GM23338 (cell line): ENCODE data around the gene OR5K1. TPM values are rescaled to one million over a fixed set of nuclear protein-coding genes. Genes with fewer than 3 reads are reported as not detected.

Source experiments
- ATAC-seq: fragments of 200-7000 bp; cut with Tn5 transposase; 3 replicates; pipeline ENCODE4 v1.9.1; 2020
- DNase-seq: peaks from one replicate; pipeline ENCODE4 v3.0.0-alpha.2; 2015; ENCODE audit warnings: low spot score
- H2AFZ ChIP-seq: fragments of 200-600 bp; sonication (generic); 2 replicates; pipeline ENCODE4 v1.8.0; 2016; ENCODE audit warnings: antibody characterized with exemption, mild to moderate bottlenecking, moderate library complexity
- H3F3A ChIP-seq: fragments of 200-600 bp; sonication (generic); replicated peaks from 2 replicates; pipeline ENCODE4 v1.8.0; 2017; ENCODE audit warnings: antibody characterized with exemption, mixed run types, low read depth
- H3K27ac ChIP-seq: fragments of 200-600 bp; sonication (generic); 2 replicates; pipeline ENCODE4 v1.6.1; 2016; ENCODE audit warnings: low read depth
- H3K27me3 ChIP-seq: fragments of 200-600 bp; sonication (generic); 2 replicates; pipeline ENCODE4 v1.8.0; 2016; ENCODE audit warnings: mild to moderate bottlenecking, mixed run types, moderate library complexity; ENCODE audit not compliant: insufficient read depth
- H3K36me3 ChIP-seq: fragments of 200-600 bp; sonication (generic); 2 replicates; pipeline ENCODE4 v1.8.0; 2016; ENCODE audit warnings: mild to moderate bottlenecking; ENCODE audit not compliant: insufficient read depth
- H3K4me1 ChIP-seq: fragments of 200-600 bp; sonication (generic); 2 replicates; pipeline ENCODE4 v1.8.0; 2016; ENCODE audit warnings: mild to moderate bottlenecking, moderate library complexity; ENCODE audit not compliant: insufficient read depth
- H3K4me2 ChIP-seq: fragments of 200-600 bp; sonication (generic); 2 replicates; pipeline ENCODE4 v1.7.1; 2017; ENCODE audit warnings: mixed run types
- H3K4me3 ChIP-seq: fragments of 200-600 bp; sonication (generic); 2 replicates; pipeline ENCODE4 v1.6.1; 2016; ENCODE audit warnings: mixed run types
- H3K79me2 ChIP-seq: fragments of 200-600 bp; sonication (generic); replicated peaks from 2 replicates; pipeline ENCODE4 v1.8.0; 2017; ENCODE audit warnings: mild to moderate bottlenecking; ENCODE audit not compliant: insufficient read depth
- H3K9me2 ChIP-seq: fragments of 200-600 bp; sonication (generic); 2 replicates; pipeline ENCODE4 v1.8.0; 2017; ENCODE audit not compliant: insufficient read depth
- H4K20me1 ChIP-seq: fragments of 200-600 bp; sonication (generic); replicated peaks from 2 replicates; pipeline ENCODE4 v1.8.0; 2017; ENCODE audit warnings: mild to moderate bottlenecking; ENCODE audit not compliant: insufficient read depth
- H3K27ac Mint-ChIP-seq: 2 replicates; pipeline ENCODE4 v1.8.0; 2020; ENCODE audit warnings: inconsistent platforms, mild to moderate bottlenecking, moderate library complexity, mixed read lengths
- H3K27me3 Mint-ChIP-seq: 3 replicates; pipeline ENCODE4 v1.8.0; 2022; ENCODE audit warnings: low read depth, mild to moderate bottlenecking, moderate library complexity, mixed read lengths, inconsistent platforms; ENCODE audit not compliant: insufficient read depth, poor library complexity
- H3K36me3 Mint-ChIP-seq: 3 replicates; pipeline ENCODE4 v1.8.0; 2021; ENCODE audit warnings: low read depth, mild to moderate bottlenecking, inconsistent platforms, moderate library complexity, mixed read lengths
- H3K4me1 Mint-ChIP-seq: 3 replicates; pipeline ENCODE4 v1.8.0; 2020; ENCODE audit warnings: mild to moderate bottlenecking, inconsistent platforms, mixed read lengths
- H3K4me3 Mint-ChIP-seq: 3 replicates; pipeline ENCODE4 v1.8.0; 2021; ENCODE audit warnings: moderate library complexity, mild to moderate bottlenecking, inconsistent platforms, mixed read lengths
- H3K9me3 Mint-ChIP-seq: 3 replicates; pipeline ENCODE4 v1.8.0; 2020; ENCODE audit warnings: moderate library complexity, mild to moderate bottlenecking, inconsistent platforms, mixed read lengths
- CREB1 ChIP-seq: fragments of 250-450 bp; sonication (Bioruptor Pico); IDR thresholded peaks from 2 replicates; pipeline ENCODE4 v1.5.0; 2020; ENCODE audit warnings: low read depth, mild to moderate bottlenecking, moderate library complexity
- EZH2 ChIP-seq: fragments of 200-600 bp; sonication (generic); IDR thresholded peaks from one replicate; pipeline ENCODE4 v1.8.0; 2017; ENCODE audit warnings: antibody characterized with exemption, mild to moderate bottlenecking, low read depth; ENCODE audit not compliant: unreplicated experiment
- EZH2phosphoT487 ChIP-seq: fragments of 200-600 bp; sonication (generic); IDR thresholded peaks from one replicate; pipeline ENCODE4 v1.8.1; 2018; ENCODE audit warnings: antibody characterized with exemption; ENCODE audit not compliant: unreplicated experiment
- JUNB ChIP-seq: IDR thresholded peaks from one replicate; pipeline ENCODE4 v1.6.1; 2016; ENCODE audit warnings: antibody characterized with exemption; ENCODE audit not compliant: unreplicated experiment
- NANOG ChIP-seq: IDR thresholded peaks from 2 replicates; pipeline ENCODE4 v1.6.1; 2016; ENCODE audit warnings: antibody characterized with exemption, borderline replicate concordance
- POLR2AphosphoS5 ChIP-seq: IDR thresholded peaks from 2 replicates; pipeline ENCODE4 v1.6.1; 2016; ENCODE audit warnings: antibody characterized with exemption, low read depth
- STAT1 ChIP-seq: IDR thresholded peaks from one replicate; pipeline ENCODE4 v1.6.1; 2016; ENCODE audit warnings: antibody characterized with exemption; ENCODE audit not compliant: unreplicated experiment
- ZNF114 ChIP-seq: fragments of 250-450 bp; sonication (Bioruptor Pico); IDR thresholded peaks from 2 replicates; pipeline ENCODE4 v1.5.0; 2020; ENCODE audit warnings: mild to moderate bottlenecking, moderate library complexity
- ZNF331 ChIP-seq: fragments of 250-450 bp; sonication (Bioruptor Pico); IDR thresholded peaks from 2 replicates; pipeline ENCODE4 v1.5.0; 2020; ENCODE audit warnings: low read depth, mild to moderate bottlenecking, moderate library complexity
- polyA plus RNA-seq: library from polyadenylated mRNA; unstranded; fragments of >200 nt; fragmentation: Nextera tagmentation; extraction: Ambion mirVana; gene quantifications from 2 replicates; pipeline ENCODE4 v1.2.1, GENCODE V29; 2016
- total RNA-seq: library from RNA; depleted of rRNA; stranded (reverse); fragments of >200 nt; shearing (Covaris generic); gene quantifications from 2 replicates; pipeline ENCODE4 v1.2.3, GENCODE V29; 2014
- TF ChIP-seq, protein P1 (sequence below), 2 experiments: fragments of 200-600 bp in 1 of 2; sonication (generic) in 1 of 2; conservative IDR thresholded peaks; 2 replicates each; pipeline versions ENCODE4 v1.5.1 to v1.6.1; 2016 to 2017; ENCODE audit warnings: antibody characterized with exemption in 2 of 2, low read depth in 2 of 2, mild to moderate bottlenecking in 2 of 2, moderate library complexity in 1 of 2
- TF ChIP-seq, protein P2 (sequence below): fragments of 250-450 bp; sonication (Bioruptor Pico); IDR thresholded peaks from 2 replicates; pipeline ENCODE4 v1.5.0; 2020; ENCODE audit warnings: mild to moderate bottlenecking, moderate library complexity
- TF ChIP-seq, protein P3 (sequence below): IDR thresholded peaks from one replicate; pipeline ENCODE4 v1.6.1; 2018; ENCODE audit warnings: antibody characterized with exemption; ENCODE audit not compliant: unreplicated experiment
- TF ChIP-seq, protein P4 (sequence below): IDR thresholded peaks from 2 replicates; pipeline ENCODE4 v1.6.1; 2016; ENCODE audit warnings: antibody characterized with exemption

OR5K1 gene
- total and polyA plus RNA-seq, 2 experiments from 2014 or later = not detected

DNA sequence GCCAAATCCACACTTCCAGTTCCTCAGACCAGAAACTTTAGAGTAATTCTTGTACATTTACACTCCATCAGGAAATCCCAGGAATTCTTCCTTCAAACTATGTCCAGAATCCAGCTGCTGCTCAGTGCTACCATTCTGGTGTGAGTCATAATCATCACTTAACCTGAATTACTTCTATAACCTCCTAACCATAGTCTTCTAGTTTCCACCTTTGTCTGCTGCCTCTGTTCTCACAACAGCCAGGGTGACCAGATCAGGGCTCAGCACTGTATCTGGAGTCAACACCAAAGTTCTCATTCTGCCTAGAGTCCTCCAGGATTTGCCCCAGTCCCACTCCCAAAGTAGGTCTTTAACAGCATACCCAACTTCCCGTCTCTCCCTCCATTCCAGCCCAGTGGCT, 56.4 kb downstream of the OR5K1 start:
- Mint-ChIP-seq H3K4me3 (no peak overlapping the region; the same call in 2 of the 3 replicates), H3K4me1 (peaks cover 33% of the 10 kb centered on the region), H3K27me3 (no peaks in the 10 kb centered on the region), H3K9me3 (no peaks in the 10 kb centered on the region), H3K36me3 (peaks cover 39% of the 10 kb centered on the region), H3K27ac (peak overlapping the region; percentile 79)
- ATAC-seq (no peak), DNase-seq (no peak)
- H3K9me2 ChIP-seq = no peaks in the 10 kb centered on the region
- H2AFZ ChIP-seq = no peak overlapping the region
- H3K27me3 ChIP-seq = no peaks in the 10 kb centered on the region
- H4K20me1 ChIP-seq = peaks cover 13% of the 10 kb centered on the region
- H3K4me1 ChIP-seq = peaks cover 26% of the 10 kb centered on the region
- H3K79me2 ChIP-seq = peaks cover 49% of the 10 kb centered on the region
- no peak for TF ChIP-seq STAT1
- TF ChIP-seq, protein P1, sequence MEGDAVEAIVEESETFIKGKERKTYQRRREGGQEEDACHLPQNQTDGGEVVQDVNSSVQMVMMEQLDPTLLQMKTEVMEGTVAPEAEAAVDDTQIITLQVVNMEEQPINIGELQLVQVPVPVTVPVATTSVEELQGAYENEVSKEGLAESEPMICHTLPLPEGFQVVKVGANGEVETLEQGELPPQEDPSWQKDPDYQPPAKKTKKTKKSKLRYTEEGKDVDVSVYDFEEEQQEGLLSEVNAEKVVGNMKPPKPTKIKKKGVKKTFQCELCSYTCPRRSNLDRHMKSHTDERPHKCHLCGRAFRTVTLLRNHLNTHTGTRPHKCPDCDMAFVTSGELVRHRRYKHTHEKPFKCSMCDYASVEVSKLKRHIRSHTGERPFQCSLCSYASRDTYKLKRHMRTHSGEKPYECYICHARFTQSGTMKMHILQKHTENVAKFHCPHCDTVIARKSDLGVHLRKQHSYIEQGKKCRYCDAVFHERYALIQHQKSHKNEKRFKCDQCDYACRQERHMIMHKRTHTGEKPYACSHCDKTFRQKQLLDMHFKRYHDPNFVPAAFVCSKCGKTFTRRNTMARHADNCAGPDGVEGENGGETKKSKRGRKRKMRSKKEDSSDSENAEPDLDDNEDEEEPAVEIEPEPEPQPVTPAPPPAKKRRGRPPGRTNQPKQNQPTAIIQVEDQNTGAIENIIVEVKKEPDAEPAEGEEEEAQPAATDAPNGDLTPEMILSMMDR (conservative IDR thresholded peaks at IDR 0.05; ENCODE audit: low read depth in 2 of 2) = no peak
- TF ChIP-seq, protein P2, sequence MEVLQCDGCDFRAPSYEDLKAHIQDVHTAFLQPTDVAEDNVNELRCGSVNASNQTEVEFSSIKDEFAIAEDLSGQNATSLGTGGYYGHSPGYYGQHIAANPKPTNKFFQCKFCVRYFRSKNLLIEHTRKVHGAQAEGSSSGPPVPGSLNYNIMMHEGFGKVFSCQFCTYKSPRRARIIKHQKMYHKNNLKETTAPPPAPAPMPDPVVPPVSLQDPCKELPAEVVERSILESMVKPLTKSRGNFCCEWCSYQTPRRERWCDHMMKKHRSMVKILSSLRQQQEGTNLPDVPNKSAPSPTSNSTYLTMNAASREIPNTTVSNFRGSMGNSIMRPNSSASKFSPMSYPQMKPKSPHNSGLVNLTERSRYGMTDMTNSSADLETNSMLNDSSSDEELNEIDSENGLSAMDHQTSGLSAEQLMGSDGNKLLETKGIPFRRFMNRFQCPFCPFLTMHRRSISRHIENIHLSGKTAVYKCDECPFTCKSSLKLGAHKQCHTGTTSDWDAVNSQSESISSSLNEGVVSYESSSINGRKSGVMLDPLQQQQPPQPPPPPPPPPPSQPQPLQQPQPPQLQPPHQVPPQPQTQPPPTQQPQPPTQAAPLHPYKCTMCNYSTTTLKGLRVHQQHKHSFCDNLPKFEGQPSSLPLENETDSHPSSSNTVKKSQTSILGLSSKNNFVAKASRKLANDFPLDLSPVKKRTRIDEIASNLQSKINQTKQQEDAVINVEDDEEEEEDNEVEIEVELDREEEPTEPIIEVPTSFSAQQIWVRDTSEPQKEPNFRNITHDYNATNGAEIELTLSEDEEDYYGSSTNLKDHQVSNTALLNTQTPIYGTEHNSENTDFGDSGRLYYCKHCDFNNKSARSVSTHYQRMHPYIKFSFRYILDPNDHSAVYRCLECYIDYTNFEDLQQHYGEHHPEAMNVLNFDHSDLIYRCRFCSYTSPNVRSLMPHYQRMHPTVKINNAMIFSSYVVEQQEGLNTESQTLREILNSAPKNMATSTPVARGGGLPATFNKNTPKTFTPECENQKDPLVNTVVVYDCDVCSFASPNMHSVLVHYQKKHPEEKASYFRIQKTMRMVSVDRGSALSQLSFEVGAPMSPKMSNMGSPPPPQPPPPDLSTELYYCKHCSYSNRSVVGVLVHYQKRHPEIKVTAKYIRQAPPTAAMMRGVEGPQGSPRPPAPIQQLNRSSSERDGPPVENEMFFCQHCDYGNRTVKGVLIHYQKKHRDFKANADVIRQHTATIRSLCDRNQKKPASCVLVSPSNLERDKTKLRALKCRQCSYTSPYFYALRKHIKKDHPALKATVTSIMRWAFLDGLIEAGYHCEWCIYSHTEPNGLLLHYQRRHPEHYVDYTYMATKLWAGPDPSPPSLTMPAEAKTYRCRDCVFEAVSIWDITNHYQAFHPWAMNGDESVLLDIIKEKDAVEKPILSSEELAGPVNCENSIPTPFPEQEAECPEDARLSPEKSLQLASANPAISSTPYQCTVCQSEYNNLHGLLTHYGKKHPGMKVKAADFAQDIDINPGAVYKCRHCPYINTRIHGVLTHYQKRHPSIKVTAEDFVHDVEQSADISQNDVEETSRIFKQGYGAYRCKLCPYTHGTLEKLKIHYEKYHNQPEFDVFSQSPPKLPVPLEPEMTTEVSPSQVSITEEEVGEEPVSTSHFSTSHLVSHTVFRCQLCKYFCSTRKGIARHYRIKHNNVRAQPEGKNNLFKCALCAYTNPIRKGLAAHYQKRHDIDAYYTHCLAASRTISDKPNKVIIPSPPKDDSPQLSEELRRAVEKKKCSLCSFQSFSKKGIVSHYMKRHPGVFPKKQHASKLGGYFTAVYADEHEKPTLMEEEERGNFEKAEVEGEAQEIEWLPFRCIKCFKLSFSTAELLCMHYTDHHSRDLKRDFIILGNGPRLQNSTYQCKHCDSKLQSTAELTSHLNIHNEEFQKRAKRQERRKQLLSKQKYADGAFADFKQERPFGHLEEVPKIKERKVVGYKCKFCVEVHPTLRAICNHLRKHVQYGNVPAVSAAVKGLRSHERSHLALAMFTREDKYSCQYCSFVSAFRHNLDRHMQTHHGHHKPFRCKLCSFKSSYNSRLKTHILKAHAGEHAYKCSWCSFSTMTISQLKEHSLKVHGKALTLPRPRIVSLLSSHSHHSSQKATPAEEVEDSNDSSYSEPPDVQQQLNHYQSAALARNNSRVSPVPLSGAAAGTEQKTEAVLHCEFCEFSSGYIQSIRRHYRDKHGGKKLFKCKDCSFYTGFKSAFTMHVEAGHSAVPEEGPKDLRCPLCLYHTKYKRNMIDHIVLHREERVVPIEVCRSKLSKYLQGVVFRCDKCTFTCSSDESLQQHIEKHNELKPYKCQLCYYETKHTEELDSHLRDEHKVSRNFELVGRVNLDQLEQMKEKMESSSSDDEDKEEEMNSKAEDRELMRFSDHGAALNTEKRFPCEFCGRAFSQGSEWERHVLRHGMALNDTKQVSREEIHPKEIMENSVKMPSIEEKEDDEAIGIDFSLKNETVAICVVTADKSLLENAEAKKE = no peak
- no peak for TF ChIP-seq EZH2phosphoT487
- TF ChIP-seq JUNB = no peak
- no peak for TF ChIP-seq NANOG
- TF ChIP-seq, protein P3, sequence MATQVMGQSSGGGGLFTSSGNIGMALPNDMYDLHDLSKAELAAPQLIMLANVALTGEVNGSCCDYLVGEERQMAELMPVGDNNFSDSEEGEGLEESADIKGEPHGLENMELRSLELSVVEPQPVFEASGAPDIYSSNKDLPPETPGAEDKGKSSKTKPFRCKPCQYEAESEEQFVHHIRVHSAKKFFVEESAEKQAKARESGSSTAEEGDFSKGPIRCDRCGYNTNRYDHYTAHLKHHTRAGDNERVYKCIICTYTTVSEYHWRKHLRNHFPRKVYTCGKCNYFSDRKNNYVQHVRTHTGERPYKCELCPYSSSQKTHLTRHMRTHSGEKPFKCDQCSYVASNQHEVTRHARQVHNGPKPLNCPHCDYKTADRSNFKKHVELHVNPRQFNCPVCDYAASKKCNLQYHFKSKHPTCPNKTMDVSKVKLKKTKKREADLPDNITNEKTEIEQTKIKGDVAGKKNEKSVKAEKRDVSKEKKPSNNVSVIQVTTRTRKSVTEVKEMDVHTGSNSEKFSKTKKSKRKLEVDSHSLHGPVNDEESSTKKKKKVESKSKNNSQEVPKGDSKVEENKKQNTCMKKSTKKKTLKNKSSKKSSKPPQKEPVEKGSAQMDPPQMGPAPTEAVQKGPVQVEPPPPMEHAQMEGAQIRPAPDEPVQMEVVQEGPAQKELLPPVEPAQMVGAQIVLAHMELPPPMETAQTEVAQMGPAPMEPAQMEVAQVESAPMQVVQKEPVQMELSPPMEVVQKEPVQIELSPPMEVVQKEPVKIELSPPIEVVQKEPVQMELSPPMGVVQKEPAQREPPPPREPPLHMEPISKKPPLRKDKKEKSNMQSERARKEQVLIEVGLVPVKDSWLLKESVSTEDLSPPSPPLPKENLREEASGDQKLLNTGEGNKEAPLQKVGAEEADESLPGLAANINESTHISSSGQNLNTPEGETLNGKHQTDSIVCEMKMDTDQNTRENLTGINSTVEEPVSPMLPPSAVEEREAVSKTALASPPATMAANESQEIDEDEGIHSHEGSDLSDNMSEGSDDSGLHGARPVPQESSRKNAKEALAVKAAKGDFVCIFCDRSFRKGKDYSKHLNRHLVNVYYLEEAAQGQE = no peak
- TF ChIP-seq CREB1 = no peak
- TF ChIP-seq EZH2 = no peak
- TF ChIP-seq, protein P4, sequence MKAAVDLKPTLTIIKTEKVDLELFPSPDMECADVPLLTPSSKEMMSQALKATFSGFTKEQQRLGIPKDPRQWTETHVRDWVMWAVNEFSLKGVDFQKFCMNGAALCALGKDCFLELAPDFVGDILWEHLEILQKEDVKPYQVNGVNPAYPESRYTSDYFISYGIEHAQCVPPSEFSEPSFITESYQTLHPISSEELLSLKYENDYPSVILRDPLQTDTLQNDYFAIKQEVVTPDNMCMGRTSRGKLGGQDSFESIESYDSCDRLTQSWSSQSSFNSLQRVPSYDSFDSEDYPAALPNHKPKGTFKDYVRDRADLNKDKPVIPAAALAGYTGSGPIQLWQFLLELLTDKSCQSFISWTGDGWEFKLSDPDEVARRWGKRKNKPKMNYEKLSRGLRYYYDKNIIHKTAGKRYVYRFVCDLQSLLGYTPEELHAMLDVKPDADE = no peak
- no peak for TF ChIP-seq ZNF114 (CRISPR knock-in tag)
- no peak for TF ChIP-seq ZNF331 (CRISPR knock-in tag)
- TF ChIP-seq POLR2AphosphoS5 = no peak
- no peak overlapping the region for H3K4me2 ChIP-seq
- no peaks in the 10 kb centered on the region for H3F3A ChIP-seq
- H3K27ac ChIP-seq = no peak overlapping the region
- peaks cover 3% of the 10 kb centered on the region; the same call in 1 of the 2 replicates for H3K36me3 ChIP-seq
- no peak overlapping the region for H3K4me3 ChIP-seq
